Stomach smooth muscle (tissue), 2 donors: Measurements from ENCODE around the gene MEIKIN.

Source experiments
- H3K27ac ChIP-seq: one replicate; pipeline ENCODE4 v1.7.0; 2013; ENCODE audit warnings: mild to moderate bottlenecking, low read length, inconsistent platforms
- H3K27me3 ChIP-seq, 2 donors: one replicate each; pipeline ENCODE4 v1.7.0; 2013; ENCODE audit warnings: low read length in 2 of 2; ENCODE audit not compliant: insufficient read depth in 2 of 2, control insufficient read depth in 1 of 2
- H3K36me3 ChIP-seq, 2 donors: one replicate each; pipeline ENCODE4 v1.7.0; 2013; ENCODE audit warnings: low read length in 2 of 2; ENCODE audit not compliant: control insufficient read depth in 2 of 2, insufficient read depth in 2 of 2
- H3K4me1 ChIP-seq: one replicate; pipeline ENCODE4 v1.7.0; 2013; ENCODE audit warnings: low read length; ENCODE audit not compliant: control insufficient read depth, insufficient read depth
- H3K4me3 ChIP-seq, 2 donors: one replicate each; pipeline ENCODE4 v1.7.0; 2013; ENCODE audit warnings: low read length in 2 of 2
- H3K9ac ChIP-seq, 2 donors: one replicate each; pipeline ENCODE4 v1.7.0; 2013; ENCODE audit warnings: low read length in 2 of 2, mild to moderate bottlenecking in 1 of 2
- H3K9me3 ChIP-seq, 2 donors: one replicate each; pipeline ENCODE4 v1.7.0; 2013; ENCODE audit warnings: low read length in 2 of 2; ENCODE audit not compliant: control insufficient read depth in 2 of 2
- donor health status: healthy.
- donor health status: Pancreatic carcinoma.

MEIKIN gene

GRCh38 chr5:131947445-131947844, 2.0 kb upstream of the MEIKIN start:
- Histone ChIP-seq H3K27me3 (no peaks in the 10 kb centered on the region), H3K36me3 (no peaks in the 10 kb centered on the region), H3K9me3 (no peaks in the 10 kb centered on the region), H3K4me3 (no peak overlapping the region), H3K4me1 (no peaks in the 10 kb centered on the region), H3K9ac (no peak overlapping the region), H3K27ac (no peak overlapping the region)

- Histone ChIP-seq H3K9me3 (no peaks in the 10 kb centered on the region), H3K9ac (no peak overlapping the region), H3K27ac (no peak overlapping the region), H3K4me1 (no peaks in the 10 kb centered on the region), H3K27me3 (no peaks in the 10 kb centered on the region), H3K4me3 (no peak overlapping the region), H3K36me3 (no peaks in the 10 kb centered on the region)
These were observed 537 bp downstream of the MEIKIN start for GRCh38 chr5:131944702-131945550.

GRCh38 chr5:131943916-131944315, 1.5 kb downstream of the MEIKIN start:
- Histone ChIP-seq H3K9me3 (no peaks in the 10 kb centered on the region), H3K4me3 (no peak overlapping the region), H3K9ac (no peak overlapping the region), H3K36me3 (no peaks in the 10 kb centered on the region), H3K27ac (no peak overlapping the region), H3K27me3 (no peaks in the 10 kb centered on the region), H3K4me1 (no peaks in the 10 kb centered on the region)

GRCh38 chr5:131942016-131942415, 3.4 kb downstream of the MEIKIN start:
- Histone ChIP-seq H3K4me3 (no peak overlapping the region), H3K4me1 (no peaks in the 10 kb centered on the region), H3K9ac (no peak overlapping the region), H3K9me3 (no peaks in the 10 kb centered on the region), H3K27ac (no peak overlapping the region), H3K36me3 (no peaks in the 10 kb centered on the region), H3K27me3 (no peaks in the 10 kb centered on the region)

GRCh38 chr5:131939690-131940345, 5.6 kb downstream of the MEIKIN start:
- Histone ChIP-seq H3K9ac (no peak overlapping the region), H3K36me3 (no peaks in the 10 kb centered on the region), H3K27ac (no peak overlapping the region), H3K9me3 (no peaks in the 10 kb centered on the region), H3K4me3 (no peak overlapping the region), H3K4me1 (no peaks in the 10 kb centered on the region), H3K27me3 (no peaks in the 10 kb centered on the region)

GRCh38 chr5:131932235-131932634, 13.2 kb downstream of the MEIKIN start:
- Histone ChIP-seq H3K4me1 (no peaks in the 10 kb centered on the region), H3K36me3 (no peaks in the 10 kb centered on the region), H3K27me3 (no peaks in the 10 kb centered on the region), H3K27ac (no peak overlapping the region), H3K9ac (no peak overlapping the region), H3K9me3 (peaks cover 6 to 12% of the 10 kb centered on the region in 2 donors), H3K4me3 (no peak overlapping the region)

GRCh38 chr5:131928957-131929356, 16.5 kb downstream of the MEIKIN start:
- Histone ChIP-seq H3K4me3 (no peak overlapping the region), H3K4me1 (no peaks in the 10 kb centered on the region), H3K9ac (no peak overlapping the region), H3K36me3 (no peaks in the 10 kb centered on the region), H3K27ac (no peak overlapping the region), H3K27me3 (no peaks in the 10 kb centered on the region), H3K9me3 (peaks cover 6 to 16% of the 10 kb centered on the region in 2 donors)

GRCh38 chr5:131926168-131926567, 19.3 kb downstream of the MEIKIN start:
- peaks cover 4 to 16% of the 10 kb centered on the region in 2 donors for H3K9me3 ChIP-seq
- H3K9ac ChIP-seq: no peak overlapping the region
- no peaks in the 10 kb centered on the region for H3K36me3 ChIP-seq
- no peaks in the 10 kb centered on the region for H3K4me1 ChIP-seq
- no peaks in the 10 kb centered on the region for H3K27me3 ChIP-seq
- no peak overlapping the region for H3K4me3 ChIP-seq
- H3K27ac ChIP-seq: no peak overlapping the region

- Histone ChIP-seq H3K36me3 (no peaks in the 10 kb centered on the region), H3K4me3 (no peak overlapping the region), H3K9me3 (no peaks in the 10 kb centered on the region), H3K27ac (no peak overlapping the region), H3K27me3 (no peaks in the 10 kb centered on the region), H3K9ac (no peak overlapping the region), H3K4me1 (no peaks in the 10 kb centered on the region)
These were observed 29.0 kb downstream of the MEIKIN start for GRCh38 chr5:131916481-131916880.

GRCh38 chr5:131914472-131914871, 31.0 kb downstream of the MEIKIN start:
- Histone ChIP-seq H3K27me3 (no peaks in the 10 kb centered on the region), H3K27ac (no peak overlapping the region), H3K9me3 (no peaks in the 10 kb centered on the region), H3K36me3 (no peaks in the 10 kb centered on the region), H3K4me3 (no peak overlapping the region), H3K4me1 (no peaks in the 10 kb centered on the region), H3K9ac (no peak overlapping the region)

GRCh38 chr5:131913603-131914002, 31.9 kb downstream of the MEIKIN start:
- no peaks in the 10 kb centered on the region for H3K9me3 ChIP-seq
- H3K27ac ChIP-seq: no peak overlapping the region
- H3K9ac ChIP-seq: no peak overlapping the region
- H3K4me1 ChIP-seq: no peaks in the 10 kb centered on the region
- H3K4me3 ChIP-seq: no peak overlapping the region
- no peaks in the 10 kb centered on the region for H3K27me3 ChIP-seq
- no peaks in the 10 kb centered on the region for H3K36me3 ChIP-seq
